H9 (cell line): ENCODE measurements around the gene MRPL18. TPM values are rescaled to one million over a fixed set of nuclear protein-coding genes. Genes with fewer than 3 reads are reported as not detected.

Experiments used
- DNase-seq: peaks from one replicate; pipeline ENCODE4 v3.0.0-alpha.2; 2017
- H2AFZ ChIP-seq: one replicate; pipeline ENCODE4 v1.6.1; 2013; ENCODE audit warnings: mild to moderate bottlenecking, low read length, control low read depth, moderate library complexity
- H2AK5ac ChIP-seq: 2 replicates; pipeline ENCODE4 v1.6.1; 2013; ENCODE audit warnings: low read length, control low read depth, mixed read lengths; ENCODE audit not compliant: insufficient read length
- H2BK120ac ChIP-seq: one replicate; pipeline ENCODE4 v1.6.1; 2013; ENCODE audit warnings: low read depth, mild to moderate bottlenecking, low read length, control low read depth, inconsistent platforms; ENCODE audit not compliant: poor library complexity, severe bottlenecking
- H2BK12ac ChIP-seq: 2 replicates; pipeline ENCODE4 v1.6.1; 2013; ENCODE audit warnings: low read length, control low read depth, mixed read lengths, low read depth; ENCODE audit not compliant: insufficient read length
- H2BK15ac ChIP-seq: 2 replicates; pipeline ENCODE4 v1.6.1; 2013; ENCODE audit warnings: low read depth, low read length, control low read depth
- H2BK20ac ChIP-seq: one replicate; pipeline ENCODE4 v1.6.1; 2013; ENCODE audit warnings: low read depth, mild to moderate bottlenecking, low read length, control low read depth, inconsistent platforms; ENCODE audit not compliant: poor library complexity, severe bottlenecking
- H2BK5ac ChIP-seq: 2 replicates; pipeline ENCODE4 v1.6.1; 2013; ENCODE audit warnings: low read length, control low read depth, mixed read lengths; ENCODE audit not compliant: insufficient read length
- H3K14ac ChIP-seq: 2 replicates; pipeline ENCODE4 v1.6.1; 2013; ENCODE audit warnings: low read length, control low read depth; ENCODE audit not compliant: insufficient read depth
- H3K18ac ChIP-seq: 2 replicates; pipeline ENCODE4 v1.6.1; 2013; ENCODE audit warnings: low read depth, mild to moderate bottlenecking, mixed read lengths, low read length, control low read depth; ENCODE audit not compliant: insufficient read length
- H3K23ac ChIP-seq: 2 replicates; pipeline ENCODE4 v1.6.1; 2013; ENCODE audit warnings: low read length, control low read depth, mixed read lengths, low read depth; ENCODE audit not compliant: insufficient read length
- H3K23me2 ChIP-seq: 2 replicates; pipeline ENCODE4 v1.6.1; 2013; ENCODE audit warnings: low read depth, mild to moderate bottlenecking, mixed read lengths, low read length, control low read depth; ENCODE audit not compliant: insufficient read length, poor library complexity, severe bottlenecking
- H3K27ac ChIP-seq: 2 replicates; pipeline ENCODE4 v1.5.1; 2013; ENCODE audit warnings: low read length, control low read depth, mixed read lengths, low read depth; ENCODE audit not compliant: insufficient read length
- H3K27me3 ChIP-seq: 2 replicates; pipeline ENCODE4 v1.6.1; 2013; ENCODE audit warnings: low read length, control low read depth, inconsistent platforms; ENCODE audit not compliant: insufficient read depth
- H3K4ac ChIP-seq: 2 replicates; pipeline ENCODE4 v1.6.1; 2013; ENCODE audit warnings: low read depth, mild to moderate bottlenecking, control low read depth, inconsistent platforms, low read length, moderate library complexity
- H3K4me1 ChIP-seq: 2 replicates; pipeline ENCODE4 v1.6.1; 2013; ENCODE audit warnings: low read length, control low read depth, inconsistent platforms; ENCODE audit not compliant: insufficient read depth
- H3K4me2 ChIP-seq: 2 replicates; pipeline ENCODE4 v1.6.1; 2013; ENCODE audit warnings: low read length, control low read depth, mixed read lengths; ENCODE audit not compliant: insufficient read length, insufficient read depth
- H3K56ac ChIP-seq: 2 replicates; pipeline ENCODE4 v1.6.1; 2013; ENCODE audit warnings: low read depth, mild to moderate bottlenecking, mixed read lengths, low read length, control low read depth; ENCODE audit not compliant: insufficient read length
- H3K79me1 ChIP-seq: 2 replicates; pipeline ENCODE4 v1.6.1; 2013; ENCODE audit warnings: low read depth, mild to moderate bottlenecking, moderate library complexity, low read length, control low read depth, inconsistent platforms; ENCODE audit not compliant: insufficient read depth, poor library complexity, severe bottlenecking
- H3K79me2 ChIP-seq: 2 replicates; pipeline ENCODE4 v1.6.1; 2013; ENCODE audit warnings: low read length, control low read depth, inconsistent platforms; ENCODE audit not compliant: insufficient read depth
- H3K9ac ChIP-seq: 2 replicates; pipeline ENCODE4 v1.6.1; 2013; ENCODE audit warnings: low read length, control low read depth, mixed read lengths; ENCODE audit not compliant: insufficient read length; ENCODE audit errors: extremely low read depth
- H3K9me3 ChIP-seq: one replicate; pipeline ENCODE4 v1.6.1; 2013; ENCODE audit warnings: low read depth, low read length, inconsistent platforms; ENCODE audit not compliant: control insufficient read depth
- H3T11ph ChIP-seq: one replicate; pipeline ENCODE4 v1.6.1; 2013; ENCODE audit warnings: mild to moderate bottlenecking, low read length, control low read depth, inconsistent platforms
- H4K20me1 ChIP-seq: one replicate; pipeline ENCODE4 v1.6.1; 2013; ENCODE audit not compliant: control insufficient read depth, insufficient read length, insufficient read depth
- H4K5ac ChIP-seq: 2 replicates; pipeline ENCODE4 v1.6.1; 2013; ENCODE audit warnings: low read depth, mild to moderate bottlenecking, mixed read lengths, low read length, control low read depth; ENCODE audit not compliant: insufficient read length
- H4K8ac ChIP-seq: replicated peaks from 2 replicates; pipeline ENCODE4 v1.6.1; 2013; ENCODE audit warnings: low read length, control low read depth, mixed read lengths, low read depth; ENCODE audit not compliant: insufficient read length
- H4K91ac ChIP-seq: 2 replicates; pipeline ENCODE4 v1.6.1; 2013; ENCODE audit warnings: low read depth, mild to moderate bottlenecking, moderate library complexity, mixed read lengths, low read length, control low read depth; ENCODE audit not compliant: insufficient read length
- H3K27ac Mint-ChIP-seq, 3 experiments: 2 replicates in 2 of 3; 3 replicates in 1 of 3; pipeline ENCODE4 v1.8.0; 2020 to 2021; ENCODE audit warnings: mixed read lengths in 3 of 3, mild to moderate bottlenecking in 1 of 3, moderate library complexity in 1 of 3
- H3K27me3 Mint-ChIP-seq: 2 replicates; pipeline ENCODE4 v1.8.0; 2021; ENCODE audit warnings: low read depth, mild to moderate bottlenecking, moderate library complexity, mixed read lengths
- H3K36me3 Mint-ChIP-seq, 3 experiments: 2 replicates in 2 of 3; 3 replicates in 1 of 3; pipeline ENCODE4 v1.8.0; 2020 to 2021; ENCODE audit warnings: low read depth in 3 of 3, mixed read lengths in 3 of 3; ENCODE audit not compliant: insufficient read depth in 1 of 3
- H3K4me1 Mint-ChIP-seq, 2 experiments: 2 replicates each; pipeline ENCODE4 v1.8.0; 2020; ENCODE audit warnings: mixed read lengths in 2 of 2
- H3K4me3 Mint-ChIP-seq, 2 experiments: 2 replicates in 1 of 2; 3 replicates in 1 of 2; pipeline ENCODE4 v1.8.0; 2020 to 2021; ENCODE audit warnings: mild to moderate bottlenecking in 2 of 2, mixed read lengths in 2 of 2, moderate library complexity in 1 of 2
- H3K9me3 Mint-ChIP-seq, 2 experiments: 2 replicates in 1 of 2; 3 replicates in 1 of 2; pipeline ENCODE4 v1.8.0; 2020; ENCODE audit warnings: mild to moderate bottlenecking in 2 of 2, mixed read lengths in 2 of 2, moderate library complexity in 1 of 2
- WGBS: extraction: QIAGEN DNeasy Blood & Tissue Kit; methylation state at CpG from one replicate; pipeline ENCODE4 v1.1.7; 2013; ENCODE audit warnings: missing lambda C conversion rate, low lambda C conversion rate, mixed read lengths; ENCODE audit not compliant: insufficient read length; ENCODE audit errors: extremely low coverage; 5-methylcytosine and 5-hydroxymethylcytosine counted together
- total RNA-seq: library from RNA; stranded (reverse); gene quantifications from 2 replicates; pipeline ENCODE4 v1.2.1, GENCODE V29; 2021
- TF ChIP-seq, protein P1 (sequence below): fragments of 200-600 bp; sonication (generic); conservative IDR thresholded peaks from 3 replicates; pipeline ENCODE4 v1.8.0; 2021; ENCODE audit warnings: antibody characterized with exemption, mild to moderate bottlenecking

Gene MRPL18
- total RNA-seq, 1 experiment from 2014 or later: 88.8 TPM

DNA sequence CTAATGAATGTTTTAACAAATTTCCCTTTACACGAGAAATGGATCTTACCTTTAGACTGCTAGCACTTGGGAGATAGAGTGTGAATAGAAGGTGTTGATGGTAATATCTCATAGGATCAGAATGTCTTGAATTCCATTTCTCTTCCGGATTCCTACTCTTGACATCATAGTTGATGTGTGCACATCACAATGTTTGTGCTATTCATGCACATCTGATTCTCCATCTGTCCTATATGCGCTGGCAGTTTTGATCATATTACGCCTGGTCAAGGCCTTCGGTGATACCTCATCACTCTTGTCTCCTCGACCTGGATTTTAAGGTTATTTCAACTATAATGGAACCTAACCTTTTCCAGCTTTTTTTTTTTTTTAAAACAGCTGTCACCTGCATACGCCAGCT, 45.2 kb upstream of the MRPL18 start:
- Histone ChIP-seq H2BK12ac (no peak overlapping the region), H3K23ac (no peak overlapping the region), H3K79me2 (no peaks in the 10 kb centered on the region; the same call in 1 of the 2 replicates), H3K23me2 (no peaks in the 10 kb centered on the region), H3T11ph (no peak overlapping the region), H3K18ac (no peak overlapping the region), H4K5ac (no peak overlapping the region), H3K14ac (no peak overlapping the region), H3K27me3 (no peaks in the 10 kb centered on the region), H2AFZ (no peak overlapping the region), H2BK15ac (no peak overlapping the region), H3K4ac (no peak overlapping the region), H3K9ac (no peak overlapping the region), H3K27ac (no peak overlapping the region), H2BK5ac (no peak overlapping the region), H3K79me1 (peaks cover 11% of the 10 kb centered on the region), H4K91ac (no peak overlapping the region), H2AK5ac (no peak overlapping the region), H3K56ac (no peak overlapping the region), H2BK20ac (no peak overlapping the region), H2BK120ac (no peak overlapping the region), H3K4me1 (no peaks in the 10 kb centered on the region), H3K4me2 (no peak overlapping the region), H4K20me1 (no peaks in the 10 kb centered on the region), H3K9me3 (no peaks in the 10 kb centered on the region), H4K8ac (no peak overlapping the region)
- Mint-ChIP-seq H3K27me3 (no peaks in the 10 kb centered on the region), H3K4me1 (no peaks in the 10 kb centered on the region), H3K9me3 (no peaks in the 10 kb centered on the region), H3K36me3 (peaks cover 61 to 96% (median 96%) of the 10 kb centered on the region in 3 experiments; a peak in 6 of 7 replicates), H3K27ac (no peak overlapping the region; a peak in 1 of 7 replicates), H3K4me3 (no peak overlapping the region)
- TF ChIP-seq, protein P1, sequence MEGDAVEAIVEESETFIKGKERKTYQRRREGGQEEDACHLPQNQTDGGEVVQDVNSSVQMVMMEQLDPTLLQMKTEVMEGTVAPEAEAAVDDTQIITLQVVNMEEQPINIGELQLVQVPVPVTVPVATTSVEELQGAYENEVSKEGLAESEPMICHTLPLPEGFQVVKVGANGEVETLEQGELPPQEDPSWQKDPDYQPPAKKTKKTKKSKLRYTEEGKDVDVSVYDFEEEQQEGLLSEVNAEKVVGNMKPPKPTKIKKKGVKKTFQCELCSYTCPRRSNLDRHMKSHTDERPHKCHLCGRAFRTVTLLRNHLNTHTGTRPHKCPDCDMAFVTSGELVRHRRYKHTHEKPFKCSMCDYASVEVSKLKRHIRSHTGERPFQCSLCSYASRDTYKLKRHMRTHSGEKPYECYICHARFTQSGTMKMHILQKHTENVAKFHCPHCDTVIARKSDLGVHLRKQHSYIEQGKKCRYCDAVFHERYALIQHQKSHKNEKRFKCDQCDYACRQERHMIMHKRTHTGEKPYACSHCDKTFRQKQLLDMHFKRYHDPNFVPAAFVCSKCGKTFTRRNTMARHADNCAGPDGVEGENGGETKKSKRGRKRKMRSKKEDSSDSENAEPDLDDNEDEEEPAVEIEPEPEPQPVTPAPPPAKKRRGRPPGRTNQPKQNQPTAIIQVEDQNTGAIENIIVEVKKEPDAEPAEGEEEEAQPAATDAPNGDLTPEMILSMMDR: no peak
- no peak for DNase-seq
- no CpG with 5 or more reads among the region's 7 CpGs for WGBS
